ENCODE measurements around the gene ALK.

The ALK gene

GRCh38 chr2:29212009-29212408 is 709.4 kb downstream of the ALK start:
- no peaks in the 10 kb centered on the region for H3K36me3 ChIP-seq (ENCODE audit: control insufficient read depth in 2 of 2, insufficient read depth in 1 of 2, low read length in 2 of 2)
- H3K4me3 ChIP-seq (ENCODE audit: low read depth, low read length), result no peak overlapping the region
- no peak for TF ChIP-seq ZNF157 (tag by site-specific recombination; IDR thresholded peaks at IDR 0.05)
- TF ChIP-seq ZBTB1 (tag by site-specific recombination; IDR thresholded peaks at IDR 0.05), result no peak
- no peak for TF ChIP-seq ZNF23 (tag by site-specific recombination; IDR thresholded peaks at IDR 0.05; ENCODE audit: borderline replicate concordance)
- TF ChIP-seq ZIC2 (tag by site-specific recombination; IDR thresholded peaks at IDR 0.05), result no peak
- no peak for TF ChIP-seq HIC1 (tag by site-specific recombination; IDR thresholded peaks at IDR 0.05)
- no peak for TF ChIP-seq ZNF140 (tag by site-specific recombination; IDR thresholded peaks at IDR 0.05)
- no peak for TF ChIP-seq ZBTB6 (tag by site-specific recombination; IDR thresholded peaks at IDR 0.05)
- TF ChIP-seq PRDM2 (tag by site-specific recombination; IDR thresholded peaks at IDR 0.05; ENCODE audit: borderline replicate concordance), result no peak
- TF ChIP-seq ZNF133 (tag by site-specific recombination; IDR thresholded peaks at IDR 0.05), result no peak
- H3K9me3 ChIP-seq (ENCODE audit: control insufficient read depth, insufficient read depth, low read depth, low read length), result no peaks in the 10 kb centered on the region
- ChIA-PET POLR2A (interaction anchor here (0.6 kb wide), 1 partner anchor 178 kb away, joined by 3 read pairs; no protein-coding TSS in a partner anchor), CTCF (no interaction called here)
- H3K4me1 ChIP-seq (ENCODE audit: control insufficient read depth, insufficient read depth, low read length), result no peaks in the 10 kb centered on the region
- H3K27ac ChIP-seq (ENCODE audit: extremely low read depth, low read depth, low read length), result no peak overlapping the region

DNA sequence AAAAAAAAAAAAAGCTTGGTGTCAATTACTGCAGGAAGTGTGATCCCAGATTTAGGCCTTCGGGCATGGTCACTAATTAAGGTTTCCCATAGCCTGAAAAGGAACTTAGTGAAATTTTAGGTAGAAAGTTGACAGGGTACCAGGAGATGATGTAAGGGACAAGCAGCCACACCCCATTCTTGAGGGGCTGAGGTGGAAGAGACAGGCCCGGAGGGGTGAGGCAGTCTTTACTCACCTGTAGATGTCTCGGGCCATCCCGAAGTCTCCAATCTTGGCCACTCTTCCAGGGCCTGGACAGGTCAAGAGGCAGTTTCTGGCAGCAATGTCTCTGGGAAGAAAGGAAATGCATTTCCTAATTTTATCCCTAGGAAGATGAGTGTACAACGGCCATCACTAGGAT is 711.8 kb downstream of the ALK start:
- ChIA-PET POLR2A (no interaction called here), CTCF (interaction anchor here (0.5 to 0.7 kb wide), 4 partner anchors 27 to 243 kb away, joined by 3 read pairs; no protein-coding TSS in a partner anchor)
- H3K36me3 ChIP-seq (ENCODE audit: control insufficient read depth in 2 of 2, insufficient read depth in 1 of 2, low read length in 2 of 2), result no peaks in the 10 kb centered on the region
- no peak overlapping the region for H3K27ac ChIP-seq (ENCODE audit: extremely low read depth, low read depth, low read length)
- H3K4me1 ChIP-seq (ENCODE audit: control insufficient read depth, insufficient read depth, low read length), result no peaks in the 10 kb centered on the region
- no peak overlapping the region for H3K4me3 ChIP-seq (ENCODE audit: low read depth, low read length)
- H3K9me3 ChIP-seq (ENCODE audit: control insufficient read depth, insufficient read depth, low read depth, low read length), result no peaks in the 10 kb centered on the region
- no peak for TF ChIP-seq ZNF529 (tag by site-specific recombination; IDR thresholded peaks at IDR 0.05; ENCODE audit: insufficient replicate concordance)
- TF ChIP-seq ZBTB10 (tag by site-specific recombination; IDR thresholded peaks at IDR 0.05), result no peak
- TF ChIP-seq PRDM2 (tag by site-specific recombination; IDR thresholded peaks at IDR 0.05; ENCODE audit: borderline replicate concordance), result no peak
- TF ChIP-seq, protein P1, sequence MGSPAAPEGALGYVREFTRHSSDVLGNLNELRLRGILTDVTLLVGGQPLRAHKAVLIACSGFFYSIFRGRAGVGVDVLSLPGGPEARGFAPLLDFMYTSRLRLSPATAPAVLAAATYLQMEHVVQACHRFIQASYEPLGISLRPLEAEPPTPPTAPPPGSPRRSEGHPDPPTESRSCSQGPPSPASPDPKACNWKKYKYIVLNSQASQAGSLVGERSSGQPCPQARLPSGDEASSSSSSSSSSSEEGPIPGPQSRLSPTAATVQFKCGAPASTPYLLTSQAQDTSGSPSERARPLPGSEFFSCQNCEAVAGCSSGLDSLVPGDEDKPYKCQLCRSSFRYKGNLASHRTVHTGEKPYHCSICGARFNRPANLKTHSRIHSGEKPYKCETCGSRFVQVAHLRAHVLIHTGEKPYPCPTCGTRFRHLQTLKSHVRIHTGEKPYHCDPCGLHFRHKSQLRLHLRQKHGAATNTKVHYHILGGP (tag by site-specific recombination; IDR thresholded peaks at IDR 0.05), result no peak
- no peak for TF ChIP-seq ZNF600 (tag by site-specific recombination; IDR thresholded peaks at IDR 0.05)
- no peak for TF ChIP-seq SALL2 (tag by site-specific recombination; IDR thresholded peaks at IDR 0.05; ENCODE audit: borderline replicate concordance)

All from HEK293 (cell line).